GM12878 (cell line): ENCODE data around the gene LPCAT3.

Source experiments
- ATF3 ChIP-seq: IDR thresholded peaks from 2 replicates; pipeline ENCODE4 v1.6.1; 2011; ENCODE audit warnings: low read depth, mild to moderate bottlenecking, low read length, moderate library complexity, borderline replicate concordance; ENCODE audit errors: extremely low read depth
- ATF7 ChIP-seq: fragments of 450-650 bp; IDR thresholded peaks from 2 replicates; pipeline ENCODE4 v1.6.1; 2016; ENCODE audit warnings: low read depth, mild to moderate bottlenecking
- BMI1 ChIP-seq: fragments of 450-650 bp; IDR thresholded peaks from 2 replicates; pipeline ENCODE4 v1.6.1; 2016; ENCODE audit warnings: mild to moderate bottlenecking, moderate library complexity, borderline replicate concordance
- BRCA1 ChIP-seq: IDR thresholded peaks from 2 replicates; pipeline ENCODE4 v1.6.1; 2011; ENCODE audit warnings: low read depth, low read length, improper control_type of control experiment
- CBX5 ChIP-seq: sonication (generic); IDR thresholded peaks from 2 replicates; pipeline ENCODE4 v1.6.1; 2016; ENCODE audit warnings: low read depth, moderate library complexity, mild to moderate bottlenecking, inconsistent platforms
- CREB1 ChIP-seq: IDR thresholded peaks from 2 replicates; pipeline ENCODE4 v1.6.1; 2012; ENCODE audit warnings: low read depth, mild to moderate bottlenecking, inconsistent platforms
- CTCF ChIP-seq, 3 experiments: IDR thresholded peaks in 2 of 3; conservative IDR thresholded peaks in 1 of 3; 2 replicates each; pipeline ENCODE4 v1.5.1; 2011; ENCODE audit warnings: low read depth in 3 of 3, low read length in 3 of 3, mild to moderate bottlenecking in 3 of 3, control low read depth in 2 of 3, moderate library complexity in 2 of 3, inconsistent platforms in 1 of 3, mixed read lengths in 1 of 3; ENCODE audit not compliant: control insufficient read depth in 2 of 3, insufficient read depth in 1 of 3; ENCODE audit errors: extremely low read depth in 1 of 3
- HDAC2 ChIP-seq: fragments of 200-600 bp; sonication (generic); IDR thresholded peaks from 2 replicates; pipeline ENCODE4 v1.6.1; 2017
- MYC ChIP-seq: IDR thresholded peaks from 2 replicates; pipeline ENCODE4 v1.6.1; 2011; ENCODE audit warnings: mild to moderate bottlenecking, low read length, moderate library complexity, inconsistent platforms; ENCODE audit not compliant: insufficient read depth, insufficient replicate concordance, insufficient read length, severe bottlenecking
- RAD21 ChIP-seq: IDR thresholded peaks from 2 replicates; pipeline ENCODE4 v1.6.1; 2011; ENCODE audit warnings: mild to moderate bottlenecking, low read depth, low read length, moderate library complexity; ENCODE audit not compliant: insufficient read depth
- RB1 ChIP-seq: fragments of 450-650 bp; formaldehyde crosslinking; IDR thresholded peaks from 2 replicates; pipeline ENCODE4 v1.6.1; 2017; ENCODE audit warnings: mild to moderate bottlenecking, borderline replicate concordance
- SMC3 ChIP-seq: IDR thresholded peaks from 2 replicates; pipeline ENCODE4 v1.6.1; 2011; ENCODE audit warnings: low read length, improper control_type of control experiment, borderline replicate concordance
- ZNF592 ChIP-seq: fragments of 450-650 bp; IDR thresholded peaks from 2 replicates; pipeline ENCODE4 v1.6.1; 2017; ENCODE audit warnings: mild to moderate bottlenecking, moderate library complexity

GRCh38 chr12:6996040-6996441 is 22.2 kb downstream of the LPCAT3 start:
- TF ChIP-seq CTCF (IDR thresholded peaks at IDR 0.05 in 2 of 3, conservative IDR thresholded peaks at IDR 0.05 in 1 of 3; ENCODE audit: control insufficient read depth in 2 of 3, extremely low read depth in 1 of 3, insufficient read depth in 1 of 3, low read depth in 3 of 3, low read length in 3 of 3) (no peak), HDAC2 (no peak), ZNF592 (no peak), RAD21 (no peak), ATF7 (no peak), ATF3 (no peak), BMI1 (no peak), BRCA1 (no peak), CREB1 (no peak), MYC (no peak), SMC3 (no peak), RB1 (no peak), CBX5 (no peak)
